Adrenal gland (tissue), 12 donors: ENCODE data around the gene LUC7L. TPM values are rescaled to one million over a fixed set of nuclear protein-coding genes. Genes with fewer than 3 reads are reported as not detected.
"Not testable (repeated sequence)": the region's sequence is repeated elsewhere in the genome, so short reads cannot be mapped to it uniquely, and the experiment has no call there.

ENCODE experiments used
- DNase-seq, 7 donors: peaks; one replicate each; pipeline ENCODE4 v3.0.0-alpha.2; 2019 to 2020
- H3K27ac ChIP-seq, 5 donors: fragments of 200-600 bp; sonication (generic) in 4 of 5; 1 replicate in 3 of 5; 2 replicates in 2 of 5; pipeline versions ENCODE4 v1.5.1 to v1.8.0; 2016 to 2020; ENCODE audit warnings: mild to moderate bottlenecking in 1 of 5
- H3K27me3 ChIP-seq: fragments of 200-600 bp; 2 replicates; pipeline ENCODE4 v1.8.0; 2021
- H3K36me3 ChIP-seq, 2 donors: fragments of 200-600 bp; replicated peaks in 1 of 2; 1 replicate in 1 of 2; 2 replicates in 1 of 2; pipeline versions ENCODE4 v1.5.1 to v1.8.0; 2018 to 2022
- H3K4me1 ChIP-seq, 2 donors: fragments of 200-600 bp; replicated peaks in 1 of 2; 1 replicate in 1 of 2; 2 replicates in 1 of 2; pipeline versions ENCODE4 v1.5.1 to v1.8.0; 2018 to 2021
- H3K4me3 ChIP-seq, 4 donors: fragments of 200-600 bp; sonication (generic) in 3 of 4; one replicate each; pipeline ENCODE4 v1.5.1; 2016 to 2018
- H3K9me3 ChIP-seq, 3 donors: fragments of 200-600 bp; sonication (generic) in 1 of 3; replicated peaks in 1 of 3; 1 replicate in 2 of 3; 2 replicates in 1 of 3; pipeline versions ENCODE4 v1.5.1 to v1.8.0; 2016 to 2021
- CTCF ChIP-seq, 6 experiments: fragments of 450-650 bp in 4 of 6; fragments of 200-600 bp in 2 of 6; sonication (generic) in 1 of 6; IDR thresholded peaks; 1 replicate in 5 of 6; 2 replicates in 1 of 6; pipeline versions ENCODE4 v1.5.1 to v1.8.0; 2016 to 2021; ENCODE audit warnings: antibody characterized with exemption in 6 of 6, mild to moderate bottlenecking in 2 of 6, moderate library complexity in 1 of 6
- POLR2A ChIP-seq, 2 donors: fragments of 450-650 bp; IDR thresholded peaks; one replicate each; pipeline ENCODE4 v1.6.1; 2017; ENCODE audit warnings: antibody characterized with exemption in 2 of 2, mild to moderate bottlenecking in 2 of 2, moderate library complexity in 1 of 2
- WGBS, 4 donors: extraction: QIAGEN DNeasy Blood & Tissue Kit in 2 of 4; methylation state at CpG; one replicate each; pipeline versions ENCODE4 v1.1.5 to v1.1.7; 2013 to 2017; 5-methylcytosine and 5-hydroxymethylcytosine counted together
- intact Hi-C, 2 donors: fragments of 100-400 bp; cut with DNase I; formaldehyde crosslinking; loops; one replicate each; pipeline versions ENCODE4 v1.14.1 to v1.15.0; 2022 to 2023
- polyA plus RNA-seq, 3 donors: library from polyadenylated mRNA; stranded (reverse); fragments of 200-250 nt in 2 of 3; fragments of 350-450 nt in 1 of 3; fragmentation: Illumina TruSeq in 1 of 3; extraction: RNeasy Lipid Tissue Mini Kit (QIAGEN cat#74804) in 1 of 3; gene quantifications; one replicate each; pipeline ENCODE4 v1.2.3, GENCODE V29; 2013 to 2014
- total RNA-seq, 9 donors: library from RNA; depleted of rRNA in 4 of 9; stranded (reverse); fragments of >200 nt in 4 of 9; fragments of 120-200 nt in 1 of 9; fragmentation: NEBNext Ultra II Directional in 1 of 9; extraction: Animal tissue kit (Norgen Biotek cat#: 25700) in 1 of 9; gene quantifications; one replicate each; pipeline versions ENCODE4 v1.1.0 to v1.2.4, GENCODE V29; 2013 to 2023
- donor health status: healthy with polysubstance abuse.
- donor health status: Bipolar disorder and iron deficiency.
- donor health status: DM: yes; HTN: yes; CAD: no.
- donor health status: DM: no; HTN: no; CAD: no.
- donor health status: DM: no; HTN: no; CAD: no.
- donor health status: DM: yes; HTN: yes; CAD: no.

LUC7L gene
- total and polyA plus RNA-seq, 12 donors = 19.7 to 700 (median 79.1) TPM

- peaks cover 0 to 39% of the 10 kb centered on the region in 2 donors for H3K36me3 ChIP-seq
- H3K27ac ChIP-seq = peak overlapping the region; percentile 93 to 99 (median 97)
- peak in 1 of 7 donors; percentile 25 for DNase-seq
- intact Hi-C loops = no loop called here
- 15 to 23% (median 17%) methylated on average over 8 to 9 of the region's 9 CpGs for WGBS, 4 donors
- H3K27me3 ChIP-seq = no peaks in the 10 kb centered on the region
- TF ChIP-seq POLR2A (IDR thresholded peaks at IDR 0.05) = no peak
- H3K9me3 ChIP-seq = no peaks in the 10 kb centered on the region
- H3K4me3 ChIP-seq = peak overlapping the region; percentile 49 to 79 (median 66)
- peaks cover 8 to 17% of the 10 kb centered on the region in 2 donors for H3K4me1 ChIP-seq
Observed at GRCh38 chr16:228151-228851, 948 bp downstream of the LUC7L start.

GRCh38 chr16:220021-220420 is 9.2 kb downstream of the LUC7L start:
- no peak overlapping the region for H3K4me3 ChIP-seq
- peaks cover 0 to 6% of the 10 kb centered on the region in 2 donors for H3K4me1 ChIP-seq
- no peak overlapping the region for H3K27ac ChIP-seq
- no peaks in the 10 kb centered on the region for H3K9me3 ChIP-seq
- intact Hi-C loops = no loop called here
- H3K27me3 ChIP-seq = no peaks in the 10 kb centered on the region
- DNase-seq = no peak
- 69 to 82% (median 76%) methylated on average over 4 of the region's 4 CpGs for WGBS, 4 donors
- peaks cover 0 to 94% of the 10 kb centered on the region in 2 donors for H3K36me3 ChIP-seq
- TF ChIP-seq CTCF (IDR thresholded peaks at IDR 0.05) = no peak
- TF ChIP-seq POLR2A (IDR thresholded peaks at IDR 0.05) = no peak

- WGBS, 4 donors = 89 to 95% (median 93%) methylated on average over 3 of the region's 3 CpGs
- intact Hi-C loops = no loop called here
- Histone ChIP-seq H3K4me3 (no peak overlapping the region), H3K27ac (peak overlapping the region in 1 of 5 donors; percentile 26), H3K9me3 (no peaks in the 10 kb centered on the region), H3K36me3 (peaks cover 0 to 81% of the 10 kb centered on the region in 2 donors), H3K4me1 (peaks cover 0 to 7% of the 10 kb centered on the region in 2 donors), H3K27me3 (no peaks in the 10 kb centered on the region)
- TF ChIP-seq CTCF (IDR thresholded peaks at IDR 0.05) (no peak), POLR2A (IDR thresholded peaks at IDR 0.05) (no peak)
- DNase-seq = no peak
Observed at GRCh38 chr16:212999-213398, 16.2 kb downstream of the LUC7L start.

- WGBS, 4 donors = 87 to 96% (median 92%) methylated on average over 11 to 14 of the region's 14 CpGs
- H3K36me3 ChIP-seq = peaks cover 0 to 80% of the 10 kb centered on the region in 2 donors
- DNase-seq = not testable (repeated sequence)
Observed at GRCh38 chr16:211631-212180, 17.5 kb downstream of the LUC7L start.

GRCh38 chr16:209359-209758 is 19.9 kb downstream of the LUC7L start:
- 65 to 84% (median 70%) methylated on average over 4 of the region's 4 CpGs for WGBS, 4 donors
- intact Hi-C loops, H3K27me3 ChIP-seq: not testable (repeated sequence)

More at GRCh38 chr16:211631-212180, 17.5 kb downstream of the LUC7L start:
- intact Hi-C loops, H3K9me3 ChIP-seq, H3K27ac ChIP-seq, H3K4me3 ChIP-seq, H3K27me3 ChIP-seq, H3K4me1 ChIP-seq: not testable (repeated sequence)

GRCh38 chr16:204046-204445 is 25.2 kb downstream of the LUC7L start:
- peaks cover 0 to 81% of the 10 kb centered on the region in 2 donors for H3K36me3 ChIP-seq
- H3K27ac ChIP-seq, H3K27me3 ChIP-seq, H3K4me1 ChIP-seq, H3K9me3 ChIP-seq, DNase-seq, H3K4me3 ChIP-seq, intact Hi-C loops: not testable (repeated sequence)
- 94 to 97% (median 95%) methylated on average over 9 of the region's 9 CpGs for WGBS, 4 donors

More at GRCh38 chr16:209359-209758, 19.9 kb downstream of the LUC7L start:
- peaks cover 0 to 84% of the 10 kb centered on the region in 2 donors for H3K36me3 ChIP-seq
- not testable (repeated sequence) for DNase-seq, H3K9me3 ChIP-seq, H3K4me3 ChIP-seq, H3K4me1 ChIP-seq
- peak overlapping the region in 1 of 5 donors; percentile 8 for H3K27ac ChIP-seq
